Stimulated activated naive CD8-positive, alpha-beta T cell treated with anti-CD3 and anti-CD28 coated beads, Interleukin-15, Interleukin-2, amounts not matched to agents 100 U/mL and 50 U/mL, for 24 hours (primary cell): Measurements from ENCODE around the gene MUSTN1.

Source experiments
- ATAC-seq: fragments of 150-1000 bp; cut with Tn5 transposase; one replicate; pipeline ENCODE4 v1.10.0; 2021
- DNase-seq: peaks from one replicate; pipeline ENCODE4 v3.0.0; 2021

MUSTN1 gene

GRCh38 chr3:52833202-52833601, 1.6 kb downstream of the MUSTN1 start:
- DNase-seq, result no peak
- ATAC-seq, result no peak

GRCh38 chr3:52831500-52832301, 3.1 kb downstream of the MUSTN1 start:
- DNase-seq (no peak), ATAC-seq (no peak)

GRCh38 chr3:52830535-52831258, 4.1 kb downstream of the MUSTN1 start, which contains the start of gene ITIH4:
ITIH4 (minus strand) TSS chr3:52830672; CDS start chr3:52830642, 30 bp downstream.
- no peak for DNase-seq
- ATAC-seq, result no peak

GRCh38 chr3:52829906-52830463, 4.8 kb downstream of the MUSTN1 start:
- ATAC-seq (no peak), DNase-seq (no peak)

GRCh38 chr3:52829482-52829881, 5.3 kb downstream of the MUSTN1 start:
- no peak for DNase-seq
- ATAC-seq, result no peak

GRCh38 chr3:52827866-52828376, 6.9 kb downstream of the MUSTN1 start:
- ATAC-seq, result no peak
- DNase-seq, result no peak

GRCh38 chr3:52827441-52827840, 7.4 kb downstream of the MUSTN1 start:
- ATAC-seq (no peak), DNase-seq (no peak)

- no peak for ATAC-seq
- DNase-seq, result no peak
Measured at GRCh38 chr3:52824037-52824436, 10.8 kb downstream of the MUSTN1 start.

- DNase-seq, result no peak
- ATAC-seq, result no peak
Measured at GRCh38 chr3:52822363-52822762, 12.5 kb downstream of the MUSTN1 start.

- ATAC-seq, result peak; percentile 53
- peak; percentile 45 for DNase-seq
Measured at GRCh38 chr3:52820736-52821135, 14.1 kb downstream of the MUSTN1 start.

GRCh38 chr3:52819936-52820335, 14.9 kb downstream of the MUSTN1 start:
- DNase-seq, result no peak
- no peak for ATAC-seq

GRCh38 chr3:52817860-52818259, 17.0 kb downstream of the MUSTN1 start:
- ATAC-seq (peak; percentile 12), DNase-seq (no peak)

- DNase-seq (no peak), ATAC-seq (no peak)
Measured at GRCh38 chr3:52817221-52817620, 17.6 kb downstream of the MUSTN1 start.

- ATAC-seq (no peak), DNase-seq (no peak)
Measured at GRCh38 chr3:52816654-52817053, 18.2 kb downstream of the MUSTN1 start.

GRCh38 chr3:52816199-52816598, 18.6 kb downstream of the MUSTN1 start:
- DNase-seq, result no peak

GRCh38 chr3:52813810-52814209, 21.0 kb downstream of the MUSTN1 start:
- DNase-seq, result no peak
- no peak for ATAC-seq

More at GRCh38 chr3:52816199-52816598, 18.6 kb downstream of the MUSTN1 start:
- ATAC-seq, result no peak

- DNase-seq, result no peak
- no peak for ATAC-seq
Measured at GRCh38 chr3:52811452-52812011, 23.3 kb downstream of the MUSTN1 start.

- DNase-seq (no peak), ATAC-seq (no peak)
Measured at GRCh38 chr3:52810923-52811322, 23.9 kb downstream of the MUSTN1 start.

GRCh38 chr3:52809662-52810377, 25.0 kb downstream of the MUSTN1 start:
- DNase-seq (no peak), ATAC-seq (no peak)

GRCh38 chr3:52809149-52809548, 25.7 kb downstream of the MUSTN1 start:
- DNase-seq (no peak), ATAC-seq (no peak)

- DNase-seq (no peak), ATAC-seq (no peak)
Measured at GRCh38 chr3:52805270-52806039, 29.4 kb downstream of the MUSTN1 start.
